Duodenal mucosa (tissue), 2 donors: ENCODE data around the gene SH3GL3.

Experiments used
- H3K27ac ChIP-seq: one replicate; pipeline ENCODE4 v1.7.0; 2013; ENCODE audit warnings: low read depth, low read length
- H3K27me3 ChIP-seq, 2 donors: one replicate each; pipeline ENCODE4 v1.7.0; 2013; ENCODE audit warnings: low read length in 2 of 2, control low read depth in 1 of 2; ENCODE audit not compliant: insufficient read depth in 2 of 2, control insufficient read depth in 1 of 2
- H3K36me3 ChIP-seq, 2 donors: one replicate each; pipeline ENCODE4 v1.7.0; 2013; ENCODE audit warnings: low read length in 2 of 2, control low read depth in 1 of 2; ENCODE audit not compliant: insufficient read depth in 2 of 2, control insufficient read depth in 1 of 2
- H3K4me1 ChIP-seq, 2 donors: one replicate each; pipeline ENCODE4 v1.7.0; 2013; ENCODE audit warnings: low read length in 2 of 2, control low read depth in 1 of 2; ENCODE audit not compliant: insufficient read depth in 2 of 2, control insufficient read depth in 1 of 2
- H3K4me3 ChIP-seq, 2 donors: one replicate each; pipeline ENCODE4 v1.7.0; 2013; ENCODE audit warnings: low read length in 2 of 2, low read depth in 1 of 2
- H3K9ac ChIP-seq, 2 donors: one replicate each; pipeline ENCODE4 v1.7.0; 2013; ENCODE audit warnings: low read length in 2 of 2, low read depth in 1 of 2
- H3K9me3 ChIP-seq, 2 donors: one replicate each; pipeline ENCODE4 v1.7.0; 2013; ENCODE audit warnings: low read length in 2 of 2, control low read depth in 1 of 2; ENCODE audit not compliant: control insufficient read depth in 1 of 2

SH3GL3 gene

GRCh38 chr15:83477172-83477807 lies 30.1 kb downstream of the SH3GL3 start:
- Histone ChIP-seq H3K27me3 (no peaks in the 10 kb centered on the region), H3K4me3 (no peak overlapping the region), H3K4me1 (no peaks in the 10 kb centered on the region), H3K36me3 (no peaks in the 10 kb centered on the region), H3K9ac (no peak overlapping the region), H3K9me3 (no peaks in the 10 kb centered on the region), H3K27ac (no peak overlapping the region)

DNA sequence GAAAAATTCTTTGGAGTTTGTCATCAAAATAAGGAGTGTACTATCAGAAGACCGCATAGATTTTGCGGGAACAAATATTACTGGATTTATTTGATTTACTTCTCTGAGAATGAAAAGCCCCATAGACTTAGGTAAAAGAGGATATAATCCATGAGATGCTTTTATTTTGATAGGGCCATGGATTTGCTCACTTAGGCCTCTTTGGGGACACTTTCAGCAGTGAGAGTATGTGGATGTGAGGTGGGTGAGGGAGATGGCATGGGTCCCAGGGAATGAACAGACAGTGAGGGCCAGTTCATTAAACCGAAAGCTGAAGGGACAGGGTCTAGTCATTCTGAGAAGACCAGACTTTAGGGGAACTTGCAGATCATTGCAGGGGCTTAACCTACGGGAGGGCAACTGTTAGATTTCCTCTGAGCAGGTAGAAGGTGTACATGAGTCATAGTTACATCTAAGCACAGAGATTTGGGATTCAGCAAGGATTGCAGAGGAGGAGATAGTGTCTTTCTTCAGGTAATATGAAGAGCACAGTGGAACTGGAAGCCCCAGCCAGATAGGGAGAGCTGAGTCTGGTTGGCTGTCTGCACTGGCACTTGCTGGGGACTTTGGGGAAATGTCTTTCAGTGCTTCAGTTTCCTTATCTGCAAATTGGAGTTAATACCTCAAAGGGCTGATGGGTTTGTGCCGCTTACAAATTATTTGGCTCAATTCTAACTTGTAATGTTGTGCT lies 30.8 kb downstream of the SH3GL3 start:
- Histone ChIP-seq H3K9ac (no peak overlapping the region), H3K27me3 (no peaks in the 10 kb centered on the region), H3K4me1 (no peaks in the 10 kb centered on the region), H3K36me3 (no peaks in the 10 kb centered on the region), H3K9me3 (no peaks in the 10 kb centered on the region), H3K4me3 (no peak overlapping the region), H3K27ac (no peak overlapping the region)

- no peaks in the 10 kb centered on the region for H3K4me1 ChIP-seq
- no peaks in the 10 kb centered on the region for H3K9me3 ChIP-seq
- H3K4me3 ChIP-seq: no peak overlapping the region
- no peak overlapping the region for H3K9ac ChIP-seq
- no peak overlapping the region for H3K27ac ChIP-seq
- H3K27me3 ChIP-seq: no peaks in the 10 kb centered on the region
- no peaks in the 10 kb centered on the region for H3K36me3 ChIP-seq
Observed at GRCh38 chr15:83483612-83484011, 36.5 kb downstream of the SH3GL3 start.

- no peaks in the 10 kb centered on the region for H3K4me1 ChIP-seq
- H3K27ac ChIP-seq: no peak overlapping the region
- no peaks in the 10 kb centered on the region for H3K27me3 ChIP-seq
- no peaks in the 10 kb centered on the region for H3K36me3 ChIP-seq
- no peak overlapping the region for H3K4me3 ChIP-seq
- H3K9me3 ChIP-seq: no peaks in the 10 kb centered on the region
- H3K9ac ChIP-seq: no peak overlapping the region
Observed at GRCh38 chr15:83484636-83485035, 37.5 kb downstream of the SH3GL3 start.

GRCh38 chr15:83486363-83486762 lies 39.2 kb downstream of the SH3GL3 start:
- no peaks in the 10 kb centered on the region for H3K9me3 ChIP-seq
- H3K9ac ChIP-seq: no peak overlapping the region
- no peak overlapping the region for H3K27ac ChIP-seq
- H3K27me3 ChIP-seq: no peaks in the 10 kb centered on the region
- H3K4me1 ChIP-seq: no peaks in the 10 kb centered on the region
- H3K4me3 ChIP-seq: no peak overlapping the region
- no peaks in the 10 kb centered on the region for H3K36me3 ChIP-seq

DNA sequence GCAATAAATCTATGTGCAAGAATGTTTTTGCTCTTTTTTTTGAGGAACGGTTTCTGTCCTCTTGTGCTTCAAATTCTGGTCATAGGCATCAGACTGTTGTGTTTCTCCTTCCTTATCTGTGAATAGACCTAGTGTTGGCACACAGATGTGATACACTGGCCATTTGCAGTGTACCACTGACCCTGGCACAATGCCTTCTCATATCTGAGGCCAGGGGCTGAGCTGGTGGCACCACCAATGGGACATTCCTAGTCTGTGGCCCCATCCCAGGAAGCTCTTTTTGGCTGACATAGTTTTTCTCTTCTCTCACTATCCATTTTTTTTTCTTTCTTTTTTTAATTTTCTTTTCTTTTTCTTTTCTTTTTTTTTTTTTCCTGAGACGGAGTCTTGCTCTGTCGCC lies 40.4 kb downstream of the SH3GL3 start:
- H3K27ac ChIP-seq: no peak overlapping the region

DNA sequence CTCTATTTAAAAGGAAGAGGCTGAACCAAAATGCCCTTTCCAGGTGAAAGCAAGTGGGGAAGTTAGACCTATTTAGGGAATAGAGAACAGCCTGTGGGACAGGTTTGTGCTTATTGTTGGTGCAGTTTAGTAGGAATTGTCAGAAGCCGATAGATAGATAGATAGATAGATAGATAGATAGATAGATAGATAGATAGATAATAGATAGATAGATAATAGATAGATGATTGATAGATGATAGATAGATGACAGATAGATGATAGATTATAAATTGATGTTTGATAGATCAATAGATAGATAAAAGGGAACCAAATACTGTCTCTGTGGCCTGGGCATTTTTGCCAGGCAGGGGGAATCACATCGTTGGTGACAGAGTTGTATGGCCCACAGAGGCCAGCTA lies 42.5 kb downstream of the SH3GL3 start:
- H3K9ac ChIP-seq: no peak overlapping the region
- no peak overlapping the region for H3K4me3 ChIP-seq
- H3K9me3 ChIP-seq: no peaks in the 10 kb centered on the region
- H3K27ac ChIP-seq: no peak overlapping the region
- H3K36me3 ChIP-seq: no peaks in the 10 kb centered on the region
- H3K4me1 ChIP-seq: no peaks in the 10 kb centered on the region
- no peaks in the 10 kb centered on the region for H3K27me3 ChIP-seq

More for the DNA sequence above, 40.4 kb downstream of the SH3GL3 start:
- no peak overlapping the region for H3K4me3 ChIP-seq
- no peaks in the 10 kb centered on the region for H3K4me1 ChIP-seq
- H3K9ac ChIP-seq: no peak overlapping the region
- H3K36me3 ChIP-seq: no peaks in the 10 kb centered on the region
- no peaks in the 10 kb centered on the region for H3K9me3 ChIP-seq
- no peaks in the 10 kb centered on the region for H3K27me3 ChIP-seq

DNA sequence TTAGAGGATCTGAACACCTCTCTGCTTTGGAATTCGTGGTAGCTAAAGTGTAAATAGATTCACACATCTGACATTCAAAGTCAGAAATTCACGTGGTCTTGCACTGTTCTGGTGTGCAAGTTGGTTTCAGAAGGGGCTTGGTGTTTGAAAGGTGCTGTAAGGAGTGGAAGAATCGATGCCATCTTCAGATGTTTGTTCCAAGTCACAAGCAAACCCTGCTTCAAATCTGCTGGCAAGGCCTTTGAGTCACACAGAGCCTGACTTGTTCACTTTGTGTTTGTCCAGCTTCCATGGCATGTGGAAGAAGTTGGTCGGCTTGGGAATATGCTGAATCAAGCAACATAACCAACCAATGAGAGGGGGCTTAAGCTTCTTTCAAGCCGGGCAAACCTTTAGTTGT lies 44.3 kb downstream of the SH3GL3 start:
- Histone ChIP-seq H3K4me1 (no peaks in the 10 kb centered on the region), H3K27ac (no peak overlapping the region), H3K27me3 (no peaks in the 10 kb centered on the region), H3K9me3 (no peaks in the 10 kb centered on the region), H3K4me3 (no peak overlapping the region), H3K36me3 (no peaks in the 10 kb centered on the region), H3K9ac (no peak overlapping the region)

DNA sequence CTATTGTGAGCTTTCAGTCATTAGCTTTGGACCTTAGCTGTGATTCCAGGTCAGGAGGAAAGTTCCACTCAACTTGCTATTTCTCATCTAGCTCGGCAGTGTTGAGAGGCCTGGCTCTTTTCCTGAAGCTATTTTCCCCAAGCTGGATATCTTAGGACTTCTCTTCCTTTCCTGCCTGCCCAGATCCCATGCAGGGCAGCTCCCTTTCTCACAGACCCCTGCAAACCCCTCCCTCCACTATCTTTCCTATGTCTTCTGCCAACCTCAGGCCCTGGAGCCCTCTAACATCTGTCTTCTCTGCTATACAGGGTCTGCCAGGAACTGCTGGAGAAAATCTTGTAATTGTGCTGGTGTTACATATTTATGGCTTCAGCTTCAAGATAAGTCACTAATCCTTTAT lies 49.6 kb downstream of the SH3GL3 start:
- no peaks in the 10 kb centered on the region for H3K27me3 ChIP-seq
- H3K9ac ChIP-seq: no peak overlapping the region
- H3K9me3 ChIP-seq: peaks cover 0 to 6% of the 10 kb centered on the region in 2 donors
- no peak overlapping the region for H3K4me3 ChIP-seq
- H3K36me3 ChIP-seq: no peaks in the 10 kb centered on the region
- no peak overlapping the region for H3K27ac ChIP-seq
- no peaks in the 10 kb centered on the region for H3K4me1 ChIP-seq

DNA sequence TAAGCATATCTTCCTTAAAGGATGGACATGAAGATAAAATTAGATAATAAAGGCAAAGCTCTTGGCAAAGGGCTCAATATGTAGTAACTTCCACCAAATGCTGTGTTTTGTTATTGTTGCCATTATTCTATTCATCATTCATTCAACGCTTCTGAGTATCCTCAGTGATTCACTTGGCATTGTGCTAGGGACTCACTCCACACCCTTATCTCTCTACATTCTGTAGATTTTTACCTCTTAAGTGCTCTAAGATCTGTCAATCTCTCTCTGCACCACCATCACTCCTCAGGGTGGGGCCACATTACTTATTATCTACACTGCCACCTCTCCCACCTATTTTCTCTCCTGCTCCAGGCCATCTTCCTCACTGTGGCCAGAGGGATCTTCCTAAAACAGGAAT lies 51.2 kb downstream of the SH3GL3 start:
- no peak overlapping the region for H3K4me3 ChIP-seq
- peaks cover 0 to 6% of the 10 kb centered on the region in 2 donors for H3K9me3 ChIP-seq
- H3K9ac ChIP-seq: no peak overlapping the region
- H3K27ac ChIP-seq: no peak overlapping the region
- H3K27me3 ChIP-seq: no peaks in the 10 kb centered on the region
- no peaks in the 10 kb centered on the region for H3K36me3 ChIP-seq
- no peaks in the 10 kb centered on the region for H3K4me1 ChIP-seq
